Kidney epithelial cell (primary cell): ENCODE measurements around the gene RBM19. TPM values are rescaled to one million over a fixed set of nuclear protein-coding genes. Genes with fewer than 3 reads are reported as not detected.

Experiments
- DNase-seq: peaks from one replicate; pipeline ENCODE4 v3.0.0-alpha.2; 2010; ENCODE audit warnings: low read depth
- H3K27me3 ChIP-seq: 2 replicates; pipeline ENCODE4 v1.6.0; 2011; ENCODE audit warnings: low read length; ENCODE audit not compliant: control insufficient read depth, insufficient read depth
- H3K36me3 ChIP-seq: 2 replicates; pipeline ENCODE4 v1.5.1; 2011; ENCODE audit warnings: low read length; ENCODE audit not compliant: control insufficient read depth, insufficient read depth
- H3K4me3 ChIP-seq: 2 replicates; pipeline ENCODE4 v1.5.1; 2011; ENCODE audit warnings: low read depth, mild to moderate bottlenecking, control low read depth, low read length
- CTCF ChIP-seq: IDR thresholded peaks from 2 replicates; pipeline ENCODE4 v1.5.1; 2011; ENCODE audit warnings: mild to moderate bottlenecking, moderate library complexity, low read length, control low read depth, inconsistent platforms; ENCODE audit not compliant: insufficient read depth, poor library complexity, severe bottlenecking
- total RNA-seq: library from RNA; depleted of rRNA; stranded (reverse); fragments of >200 nt; gene quantifications from 2 replicates; pipeline ENCODE4 v1.2.3, GENCODE V29; 2015

RBM19 gene
- total RNA-seq, 1 donor from 2014 or later = 30.9 TPM

GRCh38 chr12:113933201-113933786 lies 32.8 kb downstream of the RBM19 start:
- Histone ChIP-seq H3K4me3 (no peak overlapping the region), H3K36me3 (no peaks in the 10 kb centered on the region), H3K27me3 (no peaks in the 10 kb centered on the region)
- peak; percentile 38 for DNase-seq
- TF ChIP-seq CTCF = no peak

GRCh38 chr12:113932381-113933196 lies 33.5 kb downstream of the RBM19 start:
- no peaks in the 10 kb centered on the region for H3K36me3 ChIP-seq
- TF ChIP-seq CTCF = no peak
- no peak overlapping the region for H3K4me3 ChIP-seq
- no peak for DNase-seq
- no peaks in the 10 kb centered on the region for H3K27me3 ChIP-seq

GRCh38 chr12:113931517-113931916 lies 34.6 kb downstream of the RBM19 start:
- no peaks in the 10 kb centered on the region for H3K27me3 ChIP-seq
- TF ChIP-seq CTCF = no peak
- H3K36me3 ChIP-seq = no peaks in the 10 kb centered on the region

GRCh38 chr12:113930249-113930648 lies 35.9 kb downstream of the RBM19 start:
- Histone ChIP-seq H3K36me3 (no peaks in the 10 kb centered on the region), H3K27me3 (no peaks in the 10 kb centered on the region), H3K4me3 (no peak overlapping the region)
- no peak for TF ChIP-seq CTCF
- DNase-seq = no peak

More at GRCh38 chr12:113931517-113931916, 34.6 kb downstream of the RBM19 start:
- H3K4me3 ChIP-seq = no peak overlapping the region
- no peak for DNase-seq

- DNase-seq = no peak
- no peak for TF ChIP-seq CTCF
- H3K4me3 ChIP-seq = no peak overlapping the region
- H3K36me3 ChIP-seq = no peaks in the 10 kb centered on the region
- H3K27me3 ChIP-seq = no peaks in the 10 kb centered on the region
Observed at GRCh38 chr12:113929312-113929989, 36.7 kb downstream of the RBM19 start.
